B cell (primary cell): ENCODE results near the gene RND1. TPM values are rescaled to one million over a fixed set of nuclear protein-coding genes. Genes with fewer than 3 reads are reported as not detected.

Source experiments
- ATAC-seq: fragments of 200-7000 bp; cut with Tn5 transposase; one replicate; pipeline ENCODE4 v1.10.0; 2021; ENCODE audit warnings: low read depth, mild to moderate bottlenecking, moderate number of reproducible peaks, moderate library complexity
- CTCF ChIA-PET: fragments of 350-600 bp; sonication (Branson Sonifier 250); formaldehyde crosslinking; loops from one replicate; lab custom pipeline; 2021; ENCODE audit warnings: antibody characterized with exemption, inconsistent platforms; lab: Charles Lee
- POLR2A ChIA-PET: fragments of 350-600 bp; sonication (Branson Sonifier 250); formaldehyde crosslinking; loops from one replicate; lab custom pipeline; 2021; ENCODE audit warnings: antibody characterized with exemption; lab: Charles Lee
- DNase-seq: peaks from one replicate; pipeline ENCODE4 v3.0.0; 2013
- H2AFZ ChIP-seq: 2 replicates; pipeline ENCODE4 v1.6.1; 2012; ENCODE audit warnings: mild to moderate bottlenecking, low read depth, low read length; ENCODE audit not compliant: insufficient read depth, poor library complexity, severe bottlenecking
- H3K27ac ChIP-seq, 2 donors: 1 replicate in 1 of 2; 2 replicates in 1 of 2; pipeline ENCODE4 v1.5.1; 2012 to 2013; ENCODE audit warnings: low read length in 2 of 2, mild to moderate bottlenecking in 2 of 2, moderate library complexity in 1 of 2
- H3K27me3 ChIP-seq, 4 experiments: fragments of 200-600 bp in 1 of 4; sonication (generic) in 1 of 4; replicated peaks in 1 of 4; 1 replicate in 2 of 4; 2 replicates in 2 of 4; pipeline versions ENCODE4 v1.6.1 to v1.7.0; 2013 to 2016; ENCODE audit warnings: low read length in 3 of 4, mild to moderate bottlenecking in 2 of 4, mixed read lengths in 1 of 4, moderate library complexity in 1 of 4; ENCODE audit not compliant: insufficient read depth in 4 of 4, control insufficient read depth in 3 of 4; ENCODE audit errors: control extremely low read depth in 1 of 4
- H3K36me3 ChIP-seq, 2 experiments: replicated peaks in 1 of 2; 1 replicate in 1 of 2; 2 replicates in 1 of 2; pipeline versions ENCODE4 v1.6.1 to v1.7.1; 2013; ENCODE audit warnings: low read length in 1 of 2; ENCODE audit not compliant: insufficient read depth in 2 of 2, control insufficient read depth in 1 of 2; ENCODE audit errors: control extremely low read depth in 1 of 2, extremely low read depth in 1 of 2
- H3K4me1 ChIP-seq, 2 donors: fragments of 200-600 bp in 1 of 2; sonication (generic) in 1 of 2; 1 replicate in 1 of 2; 2 replicates in 1 of 2; pipeline versions ENCODE4 v1.5.1 to v1.6.1; 2013 to 2017; ENCODE audit warnings: low read length in 2 of 2; ENCODE audit not compliant: control insufficient read depth in 2 of 2, insufficient read depth in 2 of 2
- H3K4me2 ChIP-seq: replicated peaks from 2 replicates; pipeline ENCODE3; 2012; ENCODE audit warnings: mild to moderate bottlenecking, low read depth, low read length; ENCODE audit not compliant: poor library complexity, severe bottlenecking
- H3K4me3 ChIP-seq, 5 experiments: fragments of 200-600 bp in 1 of 5; sonication (generic) in 1 of 5; 1 replicate in 3 of 5; 2 replicates in 2 of 5; pipeline versions ENCODE4 v1.5.1 to v1.7.0; 2011 to 2016; ENCODE audit warnings: low read length in 4 of 5, mild to moderate bottlenecking in 4 of 5, low read depth in 2 of 5, control low read depth in 1 of 5, moderate library complexity in 1 of 5; ENCODE audit not compliant: insufficient read depth in 1 of 5; ENCODE audit errors: control extremely low read depth in 1 of 5, extremely low read depth in 1 of 5
- H3K79me2 ChIP-seq: fragments of 200-600 bp; sonication (generic); one replicate; pipeline ENCODE4 v1.6.0; 2016; ENCODE audit warnings: low read length; ENCODE audit not compliant: control insufficient read depth, insufficient read depth
- H3K9ac ChIP-seq: fragments of 200-600 bp; sonication (generic); 2 replicates; pipeline ENCODE4 v1.6.1; 2017; ENCODE audit warnings: mild to moderate bottlenecking, low read length, moderate library complexity
- H3K9me3 ChIP-seq, 3 donors: one replicate each; pipeline versions ENCODE4 v1.6.1 to v1.7.1; 2013; ENCODE audit warnings: low read length in 2 of 3; ENCODE audit not compliant: control insufficient read depth in 2 of 3, insufficient read depth in 1 of 3; ENCODE audit errors: control extremely low read depth in 1 of 3
- H4K20me1 ChIP-seq: 2 replicates; pipeline ENCODE4 v1.6.0; 2012; ENCODE audit warnings: mild to moderate bottlenecking, low read length; ENCODE audit not compliant: insufficient read depth, control insufficient read depth, poor library complexity, severe bottlenecking
- H3K27ac Mint-ChIP-seq: one replicate; pipeline ENCODE4 v1.8.0; 2021; ENCODE audit warnings: mixed read lengths
- H3K27me3 Mint-ChIP-seq: one replicate; pipeline ENCODE4 v1.8.0; 2021; ENCODE audit warnings: mixed read lengths
- H3K4me1 Mint-ChIP-seq: one replicate; pipeline ENCODE4 v1.8.0; 2021; ENCODE audit warnings: mixed read lengths
- H3K4me3 Mint-ChIP-seq: one replicate; pipeline ENCODE4 v1.8.0; 2021; ENCODE audit warnings: mixed read lengths
- H3K9me3 Mint-ChIP-seq: one replicate; pipeline ENCODE4 v1.8.0; 2022; ENCODE audit warnings: mixed read lengths; ENCODE audit not compliant: insufficient read depth
- EZH2 ChIP-seq: IDR thresholded peaks from 2 replicates; pipeline ENCODE4 v1.6.1; 2012; ENCODE audit warnings: borderline replicate concordance, low read depth, mild to moderate bottlenecking, moderate library complexity, low read length; ENCODE audit not compliant: insufficient read depth, poor library complexity, severe bottlenecking
- WGBS: methylation state at CpG from one replicate; pipeline ENCODE4 v1.1.5; 2013; ENCODE audit warnings: missing lambda C conversion rate; ENCODE audit not compliant: insufficient coverage; 5-methylcytosine and 5-hydroxymethylcytosine counted together
- intact Hi-C: fragments of 100-400 bp; cut with micrococcal nuclease; formaldehyde crosslinking; loops from one replicate; pipeline ENCODE4 v1.10.0; 2022
- polyA plus RNA-seq: library from polyadenylated mRNA; depleted of rRNA; stranded (reverse); fragments of >200 nt; gene quantifications from 2 replicates; pipeline ENCODE4 v1.2.3, GENCODE V29; 2012
- total RNA-seq, 2 donors: library from RNA; stranded (reverse); fragments of 120-200 nt in 1 of 2; gene quantifications; 1 replicate in 1 of 2; 2 replicates in 1 of 2; pipeline versions ENCODE4 v1.2.3 to v1.2.4, GENCODE V29; 2013 to 2022
- TF ChIP-seq, protein P1 (sequence below): fragments of 200-600 bp; IDR thresholded peaks from one replicate; pipeline ENCODE4 v1.8.0; 2022; ENCODE audit warnings: antibody characterized with exemption, mild to moderate bottlenecking

Gene RND1
- total and polyA plus RNA-seq, 2 donors (not counting 1 experiment from before 2014, with no cell fraction given): 7.3 to 19.5 TPM

DNA sequence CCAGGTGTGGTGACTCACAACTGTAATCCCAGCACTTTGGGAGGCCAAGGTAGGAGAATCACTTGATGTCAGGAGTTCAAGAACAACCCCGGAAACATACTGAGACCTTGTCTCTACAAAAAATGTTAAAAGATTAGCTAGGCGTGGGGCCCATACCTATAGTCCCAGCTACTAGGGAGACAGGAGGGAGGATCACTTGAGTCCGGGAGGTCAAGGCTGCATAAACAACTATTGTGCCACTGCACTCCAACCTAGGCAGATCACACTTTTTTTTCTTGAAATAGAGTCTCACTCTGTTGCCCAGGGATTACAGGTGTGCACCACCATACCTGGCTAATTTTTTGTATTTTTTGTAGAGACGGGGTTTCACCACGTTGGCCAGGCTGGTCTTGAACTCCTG, 6.1 kb downstream of the RND1 start:
- Histone ChIP-seq H3K4me1 (peaks cover 10 to 16% of the 10 kb centered on the region in 2 donors), H3K79me2 (peaks cover 2% of the 10 kb centered on the region), H3K27me3 (peaks cover 0 to 9% (median 1%) of the 10 kb centered on the region in 4 experiments), H3K36me3 (no peaks in the 10 kb centered on the region), H3K9me3 (no peaks in the 10 kb centered on the region), H3K4me2 (no peak overlapping the region), H3K4me3 (no peak overlapping the region), H2AFZ (no peak overlapping the region), H3K9ac (no peak overlapping the region), H4K20me1 (no peaks in the 10 kb centered on the region), H3K27ac (no peak overlapping the region)
- ChIA-PET CTCF (interaction anchor here (1.4 to 13.1 kb wide), 2 partner anchors 13 to 31 kb away, joined by 3 to 303 read pairs; no protein-coding TSS in a partner anchor), POLR2A (no interaction called here)
- intact Hi-C loops: no loop called here
- Mint-ChIP-seq H3K4me3 (no peak overlapping the region), H3K27me3 (no peaks in the 10 kb centered on the region), H3K4me1 (peaks cover 20% of the 10 kb centered on the region), H3K27ac (no peak overlapping the region), H3K9me3 (no peaks in the 10 kb centered on the region)
- DNase-seq: no peak
- WGBS: 100% methylated on average over 5 of the region's 5 CpGs
- no peak for ATAC-seq
- TF ChIP-seq, protein P1, sequence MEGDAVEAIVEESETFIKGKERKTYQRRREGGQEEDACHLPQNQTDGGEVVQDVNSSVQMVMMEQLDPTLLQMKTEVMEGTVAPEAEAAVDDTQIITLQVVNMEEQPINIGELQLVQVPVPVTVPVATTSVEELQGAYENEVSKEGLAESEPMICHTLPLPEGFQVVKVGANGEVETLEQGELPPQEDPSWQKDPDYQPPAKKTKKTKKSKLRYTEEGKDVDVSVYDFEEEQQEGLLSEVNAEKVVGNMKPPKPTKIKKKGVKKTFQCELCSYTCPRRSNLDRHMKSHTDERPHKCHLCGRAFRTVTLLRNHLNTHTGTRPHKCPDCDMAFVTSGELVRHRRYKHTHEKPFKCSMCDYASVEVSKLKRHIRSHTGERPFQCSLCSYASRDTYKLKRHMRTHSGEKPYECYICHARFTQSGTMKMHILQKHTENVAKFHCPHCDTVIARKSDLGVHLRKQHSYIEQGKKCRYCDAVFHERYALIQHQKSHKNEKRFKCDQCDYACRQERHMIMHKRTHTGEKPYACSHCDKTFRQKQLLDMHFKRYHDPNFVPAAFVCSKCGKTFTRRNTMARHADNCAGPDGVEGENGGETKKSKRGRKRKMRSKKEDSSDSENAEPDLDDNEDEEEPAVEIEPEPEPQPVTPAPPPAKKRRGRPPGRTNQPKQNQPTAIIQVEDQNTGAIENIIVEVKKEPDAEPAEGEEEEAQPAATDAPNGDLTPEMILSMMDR: no peak
- no peak for TF ChIP-seq EZH2

DNA sequence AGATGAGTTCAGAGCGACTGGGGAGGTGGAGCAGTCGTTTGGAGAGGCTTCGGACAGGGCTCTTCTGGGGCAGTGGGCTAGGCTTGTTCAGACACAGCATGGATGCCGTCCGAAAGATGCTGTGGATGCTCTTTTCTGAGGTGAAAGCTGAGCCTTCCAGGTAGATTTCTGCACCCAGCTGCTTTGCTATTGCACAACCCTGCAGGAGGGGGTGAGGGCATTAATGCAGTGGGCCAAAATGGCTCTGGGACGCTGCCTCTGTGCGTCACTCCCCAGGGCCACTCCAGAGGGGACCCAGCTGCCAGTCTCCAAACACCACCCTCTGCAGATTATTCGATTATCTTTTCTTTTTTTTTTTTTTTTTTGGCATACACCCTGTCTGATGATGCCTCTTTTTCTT, 7.6 kb downstream of the RND1 start:
- peaks cover 2% of the 10 kb centered on the region for H3K79me2 ChIP-seq
- H3K27ac ChIP-seq: no peak overlapping the region
- H3K4me3 Mint-ChIP-seq: no peak overlapping the region
- H3K36me3 ChIP-seq: no peaks in the 10 kb centered on the region
- DNase-seq: no peak
- no peaks in the 10 kb centered on the region for H4K20me1 ChIP-seq
- H3K4me1 Mint-ChIP-seq: peaks cover 10% of the 10 kb centered on the region
- H3K27ac Mint-ChIP-seq: no peak overlapping the region
- H2AFZ ChIP-seq: no peak overlapping the region
- no peak overlapping the region for H3K4me2 ChIP-seq
- ChIA-PET POLR2A (interaction anchor here (0.7 kb wide), 1 partner anchor 1498 kb away, joined by 8 read pairs; no protein-coding TSS in a partner anchor), CTCF (interaction anchor here (1.2 to 13.1 kb wide), 3 partner anchors 8 to 32 kb away, joined by 3 to 303 read pairs (median 4); no protein-coding TSS in a partner anchor)
- H3K9me3 ChIP-seq: no peaks in the 10 kb centered on the region
- no peak for ATAC-seq
- peaks cover 0 to 5% (median 0%) of the 10 kb centered on the region in 4 experiments for H3K27me3 ChIP-seq
- TF ChIP-seq EZH2: no peak
- TF ChIP-seq, protein P1: no peak
- WGBS: 95% methylated on average over 7 of the region's 8 CpGs
- no peaks in the 10 kb centered on the region for H3K27me3 Mint-ChIP-seq
- H3K4me1 ChIP-seq: peaks cover under 1 to 10% of the 10 kb centered on the region in 2 donors
- H3K9me3 Mint-ChIP-seq: no peaks in the 10 kb centered on the region
- intact Hi-C loops: no loop called here
- H3K9ac ChIP-seq: no peak overlapping the region
- no peak overlapping the region for H3K4me3 ChIP-seq
